Coronary artery (tissue), 2 donors: Measurements from ENCODE around the gene CFL1.

Experiments
- DNase-seq: peaks from one replicate; pipeline ENCODE4 v3.0.0-alpha.2; 2017; ENCODE audit warnings: low spot score
- H3K27ac ChIP-seq, 2 donors: fragments of 200-600 bp; sonication (generic); one replicate each; pipeline ENCODE4 v1.5.1; 2016 to 2019
- H3K4me3 ChIP-seq: fragments of 200-600 bp; sonication (generic); 2 replicates; pipeline ENCODE4 v1.5.1; 2016; ENCODE audit warnings: mild to moderate bottlenecking, moderate library complexity
- TF ChIP-seq, protein P1 (sequence below): fragments of 200-600 bp; sonication (generic); IDR thresholded peaks from one replicate; pipeline ENCODE4 v1.5.1; 2019; ENCODE audit warnings: antibody characterized with exemption

CFL1 gene

DNA sequence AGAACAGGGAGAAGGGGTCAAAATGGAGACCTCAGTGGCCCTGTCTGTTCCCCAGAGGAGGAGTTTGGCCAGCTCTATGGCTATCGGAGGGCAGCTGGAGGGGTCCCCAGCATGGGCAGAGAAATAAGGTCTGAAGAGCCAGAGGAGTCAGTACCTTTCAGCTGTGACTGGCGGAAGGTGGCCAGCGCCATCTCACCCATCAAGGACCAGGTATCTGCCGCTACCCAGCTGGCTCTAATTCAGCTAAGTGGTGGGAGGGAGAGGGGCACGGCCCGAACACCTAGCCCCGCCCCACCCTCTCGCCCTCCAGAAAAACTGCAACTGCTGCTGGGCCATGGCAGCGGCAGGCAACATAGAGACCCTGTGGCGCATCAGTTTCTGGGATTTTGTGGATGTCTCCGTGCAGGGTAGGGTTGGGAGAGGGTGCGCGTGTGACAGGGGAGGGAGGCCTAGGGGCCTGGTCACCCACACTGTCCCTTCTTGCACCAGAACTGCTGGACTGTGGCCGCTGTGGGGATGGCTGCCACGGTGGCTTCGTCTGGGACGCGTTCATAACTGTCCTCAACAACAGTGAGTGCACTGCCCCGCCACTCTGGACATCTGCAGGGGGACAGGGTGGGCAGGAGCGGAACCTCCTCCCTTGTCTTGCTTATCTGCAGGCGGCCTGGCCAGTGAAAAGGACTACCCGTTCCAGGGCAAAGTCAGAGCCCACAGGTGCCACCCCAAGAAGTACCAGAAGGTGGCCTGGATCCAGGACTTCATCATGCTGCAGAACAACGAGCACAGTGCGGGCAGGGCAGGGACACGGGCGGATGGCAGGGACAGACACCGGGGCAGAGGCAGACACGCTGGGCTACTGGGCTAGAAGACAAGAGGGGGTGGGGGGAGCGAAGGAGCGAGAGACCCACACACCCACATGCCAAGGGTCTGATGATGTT lies 24.4 kb upstream of the CFL1 start:
- Histone ChIP-seq H3K4me3 (no peak overlapping the region), H3K27ac (no peak overlapping the region)
- TF ChIP-seq, protein P1, sequence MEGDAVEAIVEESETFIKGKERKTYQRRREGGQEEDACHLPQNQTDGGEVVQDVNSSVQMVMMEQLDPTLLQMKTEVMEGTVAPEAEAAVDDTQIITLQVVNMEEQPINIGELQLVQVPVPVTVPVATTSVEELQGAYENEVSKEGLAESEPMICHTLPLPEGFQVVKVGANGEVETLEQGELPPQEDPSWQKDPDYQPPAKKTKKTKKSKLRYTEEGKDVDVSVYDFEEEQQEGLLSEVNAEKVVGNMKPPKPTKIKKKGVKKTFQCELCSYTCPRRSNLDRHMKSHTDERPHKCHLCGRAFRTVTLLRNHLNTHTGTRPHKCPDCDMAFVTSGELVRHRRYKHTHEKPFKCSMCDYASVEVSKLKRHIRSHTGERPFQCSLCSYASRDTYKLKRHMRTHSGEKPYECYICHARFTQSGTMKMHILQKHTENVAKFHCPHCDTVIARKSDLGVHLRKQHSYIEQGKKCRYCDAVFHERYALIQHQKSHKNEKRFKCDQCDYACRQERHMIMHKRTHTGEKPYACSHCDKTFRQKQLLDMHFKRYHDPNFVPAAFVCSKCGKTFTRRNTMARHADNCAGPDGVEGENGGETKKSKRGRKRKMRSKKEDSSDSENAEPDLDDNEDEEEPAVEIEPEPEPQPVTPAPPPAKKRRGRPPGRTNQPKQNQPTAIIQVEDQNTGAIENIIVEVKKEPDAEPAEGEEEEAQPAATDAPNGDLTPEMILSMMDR: no peak
- no peak for DNase-seq

GRCh38 chr11:65880844-65881421 lies 23.0 kb upstream of the CFL1 start:
- no peak for DNase-seq
- H3K27ac ChIP-seq: no peak overlapping the region
- TF ChIP-seq, protein P1: no peak
- H3K4me3 ChIP-seq: no peak overlapping the region

DNA sequence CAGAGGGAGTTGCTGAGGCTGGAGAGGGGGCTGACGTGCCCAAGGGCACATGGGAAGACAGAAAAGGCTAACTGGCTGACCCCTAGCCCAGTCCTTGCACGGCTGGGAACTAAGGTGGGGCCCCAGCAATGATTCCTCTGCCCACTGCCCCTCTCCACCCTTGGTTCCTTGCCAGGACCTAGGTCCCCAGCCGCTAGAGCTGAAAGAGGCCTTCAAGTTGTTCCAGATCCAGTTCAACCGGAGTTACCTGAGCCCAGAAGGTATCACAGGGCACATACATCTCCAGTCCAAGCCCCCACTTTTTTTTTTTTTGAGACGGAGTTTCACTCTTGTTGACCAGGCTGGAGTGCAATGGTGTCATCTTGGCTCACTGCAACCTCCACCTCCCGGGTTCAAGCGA lies 22.0 kb upstream of the CFL1 start:
- Histone ChIP-seq H3K4me3 (no peak overlapping the region), H3K27ac (no peak overlapping the region)
- TF ChIP-seq, protein P1: no peak
- DNase-seq: no peak

GRCh38 chr11:65879617-65880016 lies 21.6 kb upstream of the CFL1 start, which contains the start of gene CTSW:
Gene CTSW (plus strand): TSS chr11:65879837. CDS start chr11:65879855, 18 bp downstream.
- Histone ChIP-seq H3K4me3 (no peak within 1 kb of the TSS), H3K27ac (no peak within 1 kb of the TSS)
- TF ChIP-seq, protein P1: no peak
- DNase-seq: no peak

GRCh38 chr11:65873318-65874156 lies 15.6 kb upstream of the CFL1 start:
- H3K4me3 ChIP-seq: peak overlapping the region; percentile 84
- H3K27ac ChIP-seq: peak overlapping the region; percentile 95 to 96
- peak; percentile 97 for DNase-seq
- TF ChIP-seq, protein P1: no peak

- TF ChIP-seq, protein P1: no peak
- Histone ChIP-seq H3K27ac (peak within 1 kb of the TSS; percentile 95 to 96), H3K4me3 (peak within 1 kb of the TSS; percentile 84)
- DNase-seq: no peak
These were observed 14.8 kb upstream of the CFL1 start, which contains the start of gene EFEMP2 for GRCh38 chr11:65872586-65873317. Gene EFEMP2 (minus strand): TSS chr11:65872800. CDS start chr11:65872354, 446 bp downstream.
